GM23338 (cell line): ENCODE measurements around the gene SMTNL2. TPM values are rescaled to one million over a fixed set of nuclear protein-coding genes. Genes with fewer than 3 reads are reported as not detected.

Source experiments
- ATAC-seq: fragments of 200-7000 bp; cut with Tn5 transposase; 3 replicates; pipeline ENCODE4 v1.9.1; 2020
- DNase-seq: peaks from one replicate; pipeline ENCODE4 v3.0.0-alpha.2; 2015; ENCODE audit warnings: low spot score
- H2AFZ ChIP-seq: fragments of 200-600 bp; sonication (generic); 2 replicates; pipeline ENCODE4 v1.8.0; 2016; ENCODE audit warnings: antibody characterized with exemption, mild to moderate bottlenecking, moderate library complexity
- H3F3A ChIP-seq: fragments of 200-600 bp; sonication (generic); replicated peaks from 2 replicates; pipeline ENCODE4 v1.8.0; 2017; ENCODE audit warnings: antibody characterized with exemption, mixed run types, low read depth
- H3K27ac ChIP-seq: fragments of 200-600 bp; sonication (generic); 2 replicates; pipeline ENCODE4 v1.6.1; 2016; ENCODE audit warnings: low read depth
- H3K27me3 ChIP-seq: fragments of 200-600 bp; sonication (generic); 2 replicates; pipeline ENCODE4 v1.8.0; 2016; ENCODE audit warnings: mild to moderate bottlenecking, mixed run types, moderate library complexity; ENCODE audit not compliant: insufficient read depth
- H3K36me3 ChIP-seq: fragments of 200-600 bp; sonication (generic); 2 replicates; pipeline ENCODE4 v1.8.0; 2016; ENCODE audit warnings: mild to moderate bottlenecking; ENCODE audit not compliant: insufficient read depth
- H3K4me1 ChIP-seq: fragments of 200-600 bp; sonication (generic); 2 replicates; pipeline ENCODE4 v1.8.0; 2016; ENCODE audit warnings: mild to moderate bottlenecking, moderate library complexity; ENCODE audit not compliant: insufficient read depth
- H3K4me2 ChIP-seq: fragments of 200-600 bp; sonication (generic); 2 replicates; pipeline ENCODE4 v1.7.1; 2017; ENCODE audit warnings: mixed run types
- H3K4me3 ChIP-seq: fragments of 200-600 bp; sonication (generic); 2 replicates; pipeline ENCODE4 v1.6.1; 2016; ENCODE audit warnings: mixed run types
- H3K79me2 ChIP-seq: fragments of 200-600 bp; sonication (generic); replicated peaks from 2 replicates; pipeline ENCODE4 v1.8.0; 2017; ENCODE audit warnings: mild to moderate bottlenecking; ENCODE audit not compliant: insufficient read depth
- H3K9me2 ChIP-seq: fragments of 200-600 bp; sonication (generic); 2 replicates; pipeline ENCODE4 v1.8.0; 2017; ENCODE audit not compliant: insufficient read depth
- H4K20me1 ChIP-seq: fragments of 200-600 bp; sonication (generic); replicated peaks from 2 replicates; pipeline ENCODE4 v1.8.0; 2017; ENCODE audit warnings: mild to moderate bottlenecking; ENCODE audit not compliant: insufficient read depth
- H3K27ac Mint-ChIP-seq: 2 replicates; pipeline ENCODE4 v1.8.0; 2020; ENCODE audit warnings: inconsistent platforms, mild to moderate bottlenecking, moderate library complexity, mixed read lengths
- H3K27me3 Mint-ChIP-seq: 3 replicates; pipeline ENCODE4 v1.8.0; 2022; ENCODE audit warnings: low read depth, mild to moderate bottlenecking, moderate library complexity, mixed read lengths, inconsistent platforms; ENCODE audit not compliant: insufficient read depth, poor library complexity
- H3K36me3 Mint-ChIP-seq: 3 replicates; pipeline ENCODE4 v1.8.0; 2021; ENCODE audit warnings: low read depth, mild to moderate bottlenecking, inconsistent platforms, moderate library complexity, mixed read lengths
- H3K4me1 Mint-ChIP-seq: 3 replicates; pipeline ENCODE4 v1.8.0; 2020; ENCODE audit warnings: mild to moderate bottlenecking, inconsistent platforms, mixed read lengths
- H3K4me3 Mint-ChIP-seq: 3 replicates; pipeline ENCODE4 v1.8.0; 2021; ENCODE audit warnings: moderate library complexity, mild to moderate bottlenecking, inconsistent platforms, mixed read lengths
- H3K9me3 Mint-ChIP-seq: 3 replicates; pipeline ENCODE4 v1.8.0; 2020; ENCODE audit warnings: moderate library complexity, mild to moderate bottlenecking, inconsistent platforms, mixed read lengths
- EZH2 ChIP-seq: fragments of 200-600 bp; sonication (generic); IDR thresholded peaks from one replicate; pipeline ENCODE4 v1.8.0; 2017; ENCODE audit warnings: antibody characterized with exemption, mild to moderate bottlenecking, low read depth; ENCODE audit not compliant: unreplicated experiment
- EZH2phosphoT487 ChIP-seq: fragments of 200-600 bp; sonication (generic); IDR thresholded peaks from one replicate; pipeline ENCODE4 v1.8.1; 2018; ENCODE audit warnings: antibody characterized with exemption; ENCODE audit not compliant: unreplicated experiment
- JUNB ChIP-seq: IDR thresholded peaks from one replicate; pipeline ENCODE4 v1.6.1; 2016; ENCODE audit warnings: antibody characterized with exemption; ENCODE audit not compliant: unreplicated experiment
- NANOG ChIP-seq: IDR thresholded peaks from 2 replicates; pipeline ENCODE4 v1.6.1; 2016; ENCODE audit warnings: antibody characterized with exemption, borderline replicate concordance
- POLR2AphosphoS5 ChIP-seq: IDR thresholded peaks from 2 replicates; pipeline ENCODE4 v1.6.1; 2016; ENCODE audit warnings: antibody characterized with exemption, low read depth
- STAT1 ChIP-seq: IDR thresholded peaks from one replicate; pipeline ENCODE4 v1.6.1; 2016; ENCODE audit warnings: antibody characterized with exemption; ENCODE audit not compliant: unreplicated experiment
- ZNF114 ChIP-seq: fragments of 250-450 bp; sonication (Bioruptor Pico); IDR thresholded peaks from 2 replicates; pipeline ENCODE4 v1.5.0; 2020; ENCODE audit warnings: mild to moderate bottlenecking, moderate library complexity
- ZNF331 ChIP-seq: fragments of 250-450 bp; sonication (Bioruptor Pico); IDR thresholded peaks from 2 replicates; pipeline ENCODE4 v1.5.0; 2020; ENCODE audit warnings: low read depth, mild to moderate bottlenecking, moderate library complexity
- polyA plus RNA-seq: library from polyadenylated mRNA; unstranded; fragments of >200 nt; fragmentation: Nextera tagmentation; extraction: Ambion mirVana; gene quantifications from 2 replicates; pipeline ENCODE4 v1.2.1, GENCODE V29; 2016
- total RNA-seq: library from RNA; depleted of rRNA; stranded (reverse); fragments of >200 nt; shearing (Covaris generic); gene quantifications from 2 replicates; pipeline ENCODE4 v1.2.3, GENCODE V29; 2014
- TF ChIP-seq, protein P1 (sequence below): fragments of 250-450 bp; sonication (Bioruptor Pico); IDR thresholded peaks from 2 replicates; pipeline ENCODE4 v1.5.0; 2020; ENCODE audit warnings: mild to moderate bottlenecking, moderate library complexity

Gene SMTNL2
- total and polyA plus RNA-seq, 2 experiments from 2014 or later: 1.3 to 4.3 TPM

DNA sequence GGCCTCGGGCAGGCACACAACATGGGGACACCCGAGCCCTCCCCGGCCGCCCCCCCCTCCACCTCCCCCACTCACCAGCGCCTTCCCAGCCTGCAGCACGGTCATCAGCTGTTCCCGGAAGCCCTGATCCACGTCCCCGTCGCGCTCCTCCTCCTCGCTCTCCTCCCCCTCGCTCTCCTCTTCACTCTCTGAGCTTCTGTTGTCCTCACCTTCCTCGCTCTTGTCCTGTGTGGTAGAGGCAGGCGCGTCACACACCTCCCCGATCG lies 39.4 kb upstream of the SMTNL2 start (continued):
- TF ChIP-seq, protein P1, sequence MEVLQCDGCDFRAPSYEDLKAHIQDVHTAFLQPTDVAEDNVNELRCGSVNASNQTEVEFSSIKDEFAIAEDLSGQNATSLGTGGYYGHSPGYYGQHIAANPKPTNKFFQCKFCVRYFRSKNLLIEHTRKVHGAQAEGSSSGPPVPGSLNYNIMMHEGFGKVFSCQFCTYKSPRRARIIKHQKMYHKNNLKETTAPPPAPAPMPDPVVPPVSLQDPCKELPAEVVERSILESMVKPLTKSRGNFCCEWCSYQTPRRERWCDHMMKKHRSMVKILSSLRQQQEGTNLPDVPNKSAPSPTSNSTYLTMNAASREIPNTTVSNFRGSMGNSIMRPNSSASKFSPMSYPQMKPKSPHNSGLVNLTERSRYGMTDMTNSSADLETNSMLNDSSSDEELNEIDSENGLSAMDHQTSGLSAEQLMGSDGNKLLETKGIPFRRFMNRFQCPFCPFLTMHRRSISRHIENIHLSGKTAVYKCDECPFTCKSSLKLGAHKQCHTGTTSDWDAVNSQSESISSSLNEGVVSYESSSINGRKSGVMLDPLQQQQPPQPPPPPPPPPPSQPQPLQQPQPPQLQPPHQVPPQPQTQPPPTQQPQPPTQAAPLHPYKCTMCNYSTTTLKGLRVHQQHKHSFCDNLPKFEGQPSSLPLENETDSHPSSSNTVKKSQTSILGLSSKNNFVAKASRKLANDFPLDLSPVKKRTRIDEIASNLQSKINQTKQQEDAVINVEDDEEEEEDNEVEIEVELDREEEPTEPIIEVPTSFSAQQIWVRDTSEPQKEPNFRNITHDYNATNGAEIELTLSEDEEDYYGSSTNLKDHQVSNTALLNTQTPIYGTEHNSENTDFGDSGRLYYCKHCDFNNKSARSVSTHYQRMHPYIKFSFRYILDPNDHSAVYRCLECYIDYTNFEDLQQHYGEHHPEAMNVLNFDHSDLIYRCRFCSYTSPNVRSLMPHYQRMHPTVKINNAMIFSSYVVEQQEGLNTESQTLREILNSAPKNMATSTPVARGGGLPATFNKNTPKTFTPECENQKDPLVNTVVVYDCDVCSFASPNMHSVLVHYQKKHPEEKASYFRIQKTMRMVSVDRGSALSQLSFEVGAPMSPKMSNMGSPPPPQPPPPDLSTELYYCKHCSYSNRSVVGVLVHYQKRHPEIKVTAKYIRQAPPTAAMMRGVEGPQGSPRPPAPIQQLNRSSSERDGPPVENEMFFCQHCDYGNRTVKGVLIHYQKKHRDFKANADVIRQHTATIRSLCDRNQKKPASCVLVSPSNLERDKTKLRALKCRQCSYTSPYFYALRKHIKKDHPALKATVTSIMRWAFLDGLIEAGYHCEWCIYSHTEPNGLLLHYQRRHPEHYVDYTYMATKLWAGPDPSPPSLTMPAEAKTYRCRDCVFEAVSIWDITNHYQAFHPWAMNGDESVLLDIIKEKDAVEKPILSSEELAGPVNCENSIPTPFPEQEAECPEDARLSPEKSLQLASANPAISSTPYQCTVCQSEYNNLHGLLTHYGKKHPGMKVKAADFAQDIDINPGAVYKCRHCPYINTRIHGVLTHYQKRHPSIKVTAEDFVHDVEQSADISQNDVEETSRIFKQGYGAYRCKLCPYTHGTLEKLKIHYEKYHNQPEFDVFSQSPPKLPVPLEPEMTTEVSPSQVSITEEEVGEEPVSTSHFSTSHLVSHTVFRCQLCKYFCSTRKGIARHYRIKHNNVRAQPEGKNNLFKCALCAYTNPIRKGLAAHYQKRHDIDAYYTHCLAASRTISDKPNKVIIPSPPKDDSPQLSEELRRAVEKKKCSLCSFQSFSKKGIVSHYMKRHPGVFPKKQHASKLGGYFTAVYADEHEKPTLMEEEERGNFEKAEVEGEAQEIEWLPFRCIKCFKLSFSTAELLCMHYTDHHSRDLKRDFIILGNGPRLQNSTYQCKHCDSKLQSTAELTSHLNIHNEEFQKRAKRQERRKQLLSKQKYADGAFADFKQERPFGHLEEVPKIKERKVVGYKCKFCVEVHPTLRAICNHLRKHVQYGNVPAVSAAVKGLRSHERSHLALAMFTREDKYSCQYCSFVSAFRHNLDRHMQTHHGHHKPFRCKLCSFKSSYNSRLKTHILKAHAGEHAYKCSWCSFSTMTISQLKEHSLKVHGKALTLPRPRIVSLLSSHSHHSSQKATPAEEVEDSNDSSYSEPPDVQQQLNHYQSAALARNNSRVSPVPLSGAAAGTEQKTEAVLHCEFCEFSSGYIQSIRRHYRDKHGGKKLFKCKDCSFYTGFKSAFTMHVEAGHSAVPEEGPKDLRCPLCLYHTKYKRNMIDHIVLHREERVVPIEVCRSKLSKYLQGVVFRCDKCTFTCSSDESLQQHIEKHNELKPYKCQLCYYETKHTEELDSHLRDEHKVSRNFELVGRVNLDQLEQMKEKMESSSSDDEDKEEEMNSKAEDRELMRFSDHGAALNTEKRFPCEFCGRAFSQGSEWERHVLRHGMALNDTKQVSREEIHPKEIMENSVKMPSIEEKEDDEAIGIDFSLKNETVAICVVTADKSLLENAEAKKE (CRISPR knock-in tag): no peak
- TF ChIP-seq EZH2phosphoT487: no peak
- TF ChIP-seq ZNF114 (CRISPR knock-in tag): no peak
- TF ChIP-seq NANOG: no peak

DNA sequence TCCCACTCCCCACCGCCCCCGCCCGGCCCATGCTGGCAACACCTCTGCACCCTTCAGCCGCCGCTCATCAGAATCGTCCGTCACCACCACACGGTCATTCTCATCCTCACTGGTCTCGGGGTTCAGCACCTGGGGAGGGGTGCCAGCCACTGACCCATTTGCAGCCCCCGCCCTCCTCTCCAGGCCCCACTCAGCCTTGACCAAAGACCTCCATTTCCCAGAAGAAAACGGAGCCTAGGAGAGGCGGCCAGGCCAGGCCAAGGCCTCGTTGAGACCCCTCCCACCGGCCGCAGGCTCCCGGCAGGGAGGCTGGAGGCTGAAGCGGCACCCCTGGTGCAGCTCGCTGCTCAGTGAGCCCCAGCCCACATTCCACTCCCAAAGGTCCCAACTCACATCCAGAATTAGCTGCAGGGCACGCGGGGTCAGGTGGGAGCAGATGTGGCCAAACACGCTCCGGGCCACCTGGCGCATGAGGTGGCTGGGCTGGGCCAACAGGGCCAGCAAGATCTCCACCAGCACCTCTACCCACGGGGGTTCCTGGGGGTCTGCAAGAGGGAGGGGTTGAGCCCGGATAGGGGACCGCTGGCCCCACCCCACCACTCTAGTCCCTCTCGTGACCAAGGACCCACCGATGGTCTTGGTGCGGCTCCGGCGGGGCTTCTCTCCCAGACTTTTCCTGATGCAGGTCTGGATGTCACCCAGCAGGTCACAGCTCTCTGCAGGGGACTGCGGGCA lies 38.9 kb upstream of the SMTNL2 start:
- H3K27me3 Mint-ChIP-seq: peaks cover 19% of the 10 kb centered on the region
- Histone ChIP-seq H3K4me1 (no peaks in the 10 kb centered on the region), H2AFZ (no peak overlapping the region), H3K9me2 (no peaks in the 10 kb centered on the region), H3K36me3 (peaks cover 9% of the 10 kb centered on the region), H3K4me3 (no peak overlapping the region), H3K27me3 (no peaks in the 10 kb centered on the region), H3K4me2 (no peak overlapping the region), H3F3A (0 out of 2 replicates have a peak, but pooled peaks cover 2% of the 10 kb centered on the region), H4K20me1 (peaks cover 27% of the 10 kb centered on the region), H3K27ac (no peak overlapping the region), H3K79me2 (no peaks in the 10 kb centered on the region)
- H3K9me3 Mint-ChIP-seq: no peaks in the 10 kb centered on the region
- H3K4me3 Mint-ChIP-seq: no peak overlapping the region
- H3K4me1 Mint-ChIP-seq: 0 out of 3 replicates have a peak, but pooled peaks cover 3% of the 10 kb centered on the region
- DNase-seq (no peak), ATAC-seq (no peak)
- peaks cover 83% of the 10 kb centered on the region for H3K36me3 Mint-ChIP-seq
- no peak overlapping the region for H3K27ac Mint-ChIP-seq
- TF ChIP-seq JUNB (no peak), EZH2 (no peak), NANOG (no peak), ZNF114 (CRISPR knock-in tag) (no peak), STAT1 (no peak), POLR2AphosphoS5 (no peak), ZNF331 (CRISPR knock-in tag) (no peak)
- TF ChIP-seq, protein P1 (CRISPR knock-in tag): no peak
